Ureter (tissue), 1 donor: Measurements from ENCODE around the gene FSTL5. TPM values are rescaled to one million over a fixed set of nuclear protein-coding genes. Genes with fewer than 3 reads are reported as not detected.

Source experiments
- DNase-seq: peaks from one replicate; pipeline ENCODE4 v3.0.0-alpha.2; 2020; ENCODE audit warnings: low spot score
- total RNA-seq: library from RNA; stranded (reverse); gene quantifications from one replicate; pipeline ENCODE4 v1.2.4, GENCODE V29; 2023
- donor health status: DM: yes; HTN: yes; CAD: no.

FSTL5 gene
- total RNA-seq, 1 donor from 2014 or later: not detected

DNA sequence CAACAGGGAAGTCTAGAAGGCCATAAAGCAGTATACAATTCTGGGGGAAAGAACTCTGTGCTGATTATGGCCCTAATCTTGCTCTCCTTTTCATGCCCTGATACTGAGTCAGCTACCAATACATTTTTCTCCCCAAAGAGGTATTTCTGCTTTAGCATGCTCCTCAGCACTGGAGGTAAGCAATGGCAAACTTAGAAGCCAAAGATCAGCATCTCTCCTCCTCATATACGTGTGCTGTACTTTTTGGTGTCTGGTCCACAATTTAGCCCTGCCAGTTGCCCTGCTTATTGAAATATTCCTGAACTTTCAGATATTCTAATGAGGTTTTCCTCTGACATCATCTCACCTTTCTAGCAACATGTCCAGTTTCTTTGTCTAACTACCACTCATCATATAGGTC lies 226.2 kb downstream of the FSTL5 start:
- DNase-seq: no peak

GRCh38 chr4:161936625-161937550 lies 226.9 kb downstream of the FSTL5 start:
- DNase-seq: no peak

DNA sequence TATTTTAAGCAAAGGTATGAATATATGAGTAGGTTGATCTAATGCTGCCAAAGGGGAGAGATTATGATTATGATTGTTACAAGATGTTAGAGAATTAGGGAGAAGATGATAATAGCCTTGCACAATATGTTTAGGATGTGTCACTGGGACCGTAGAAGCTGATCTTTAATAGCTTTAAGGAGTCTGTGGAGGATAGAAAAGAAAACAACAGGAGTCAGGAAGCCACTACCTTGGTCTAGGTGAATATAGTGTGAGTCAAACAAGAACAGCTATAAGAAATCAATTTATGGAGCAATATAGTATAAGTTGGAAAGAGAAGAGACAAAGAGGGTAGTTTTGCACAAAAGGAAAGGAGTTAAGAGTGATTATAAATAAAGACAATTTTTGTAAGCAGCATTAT lies 232.7 kb downstream of the FSTL5 start:
- no peak for DNase-seq

DNA sequence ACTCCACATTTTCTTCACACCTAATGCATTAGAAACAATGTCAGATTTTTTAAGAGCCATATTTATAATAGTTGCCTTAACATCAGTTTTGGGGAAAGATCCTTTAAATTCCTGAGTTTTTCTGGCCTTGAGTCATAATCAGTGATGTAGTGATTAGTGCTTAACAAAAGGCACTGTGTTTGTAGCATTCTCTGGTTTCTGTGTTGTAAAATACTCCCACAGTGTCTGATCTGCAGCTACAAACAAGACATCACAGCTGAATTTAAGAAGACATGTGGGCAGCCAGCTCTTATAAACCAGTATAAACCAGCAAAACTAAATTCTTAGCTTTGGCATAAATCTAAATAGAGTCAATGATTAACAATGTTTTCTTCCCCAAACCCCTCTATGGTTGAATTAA lies 233.8 kb downstream of the FSTL5 start:
- DNase-seq: no peak

- DNase-seq: no peak
Measured at GRCh38 chr4:161926033-161926828, 237.6 kb downstream of the FSTL5 start.

- no peak for DNase-seq
Measured at GRCh38 chr4:161920304-161921052, 243.3 kb downstream of the FSTL5 start.

GRCh38 chr4:161919442-161920220 lies 244.2 kb downstream of the FSTL5 start:
- no peak for DNase-seq

GRCh38 chr4:161916035-161916434 lies 247.8 kb downstream of the FSTL5 start:
- no peak for DNase-seq

- no peak for DNase-seq
Measured at GRCh38 chr4:161907590-161907955, 256.2 kb downstream of the FSTL5 start.

DNA sequence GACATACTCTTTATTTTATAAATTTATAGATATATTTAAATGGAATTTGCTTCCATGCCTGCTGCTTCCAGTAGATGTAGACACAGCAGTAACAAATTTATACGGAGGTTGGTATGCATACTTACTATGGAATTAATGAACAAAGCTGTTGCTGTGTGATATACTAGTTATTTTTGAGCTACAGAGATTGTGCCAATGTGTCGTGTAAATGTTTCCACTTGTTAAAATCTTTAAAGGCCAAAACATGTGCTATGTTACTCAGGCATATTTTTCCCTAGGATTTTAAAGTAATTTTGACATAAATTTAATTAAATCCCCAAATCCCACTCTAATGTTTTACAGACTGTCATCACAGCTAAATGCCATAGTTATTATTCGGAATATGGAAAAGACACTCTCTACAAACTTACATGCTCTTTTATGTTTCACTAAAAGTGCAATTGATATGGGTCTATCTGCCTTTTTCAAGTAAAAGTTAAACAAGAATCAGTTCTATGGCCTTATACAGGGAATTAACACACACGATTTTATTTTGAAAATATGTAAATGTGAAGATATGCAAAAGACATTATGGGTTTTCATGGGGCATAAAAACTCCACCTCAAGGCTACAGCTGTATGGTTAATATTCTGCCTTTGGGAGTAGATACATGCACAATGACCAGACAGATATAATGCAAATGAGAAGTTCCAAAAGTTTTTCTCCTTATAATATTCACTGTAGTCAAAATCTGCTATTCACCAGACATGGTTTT lies 256.8 kb downstream of the FSTL5 start:
- no peak for DNase-seq

DNA sequence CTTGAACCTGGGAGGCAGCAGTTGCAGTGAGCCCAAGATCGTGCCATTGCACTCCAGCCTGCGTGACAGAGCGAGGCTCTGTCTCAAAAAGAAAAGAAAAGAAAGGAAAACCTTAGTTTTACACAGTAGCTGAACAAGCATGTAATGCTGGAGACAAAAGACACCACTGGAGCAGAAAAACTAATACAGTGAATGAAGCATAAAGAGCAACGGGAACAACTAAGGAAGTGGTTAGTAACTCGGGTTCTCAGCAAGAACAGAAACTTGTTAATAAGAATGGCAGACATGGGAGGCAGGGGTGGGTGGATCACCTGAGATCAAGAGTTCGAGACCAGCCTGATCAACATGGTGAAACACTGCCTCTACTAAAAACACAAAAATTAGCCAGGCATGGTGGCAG lies 263.7 kb downstream of the FSTL5 start:
- no peak for DNase-seq

DNA sequence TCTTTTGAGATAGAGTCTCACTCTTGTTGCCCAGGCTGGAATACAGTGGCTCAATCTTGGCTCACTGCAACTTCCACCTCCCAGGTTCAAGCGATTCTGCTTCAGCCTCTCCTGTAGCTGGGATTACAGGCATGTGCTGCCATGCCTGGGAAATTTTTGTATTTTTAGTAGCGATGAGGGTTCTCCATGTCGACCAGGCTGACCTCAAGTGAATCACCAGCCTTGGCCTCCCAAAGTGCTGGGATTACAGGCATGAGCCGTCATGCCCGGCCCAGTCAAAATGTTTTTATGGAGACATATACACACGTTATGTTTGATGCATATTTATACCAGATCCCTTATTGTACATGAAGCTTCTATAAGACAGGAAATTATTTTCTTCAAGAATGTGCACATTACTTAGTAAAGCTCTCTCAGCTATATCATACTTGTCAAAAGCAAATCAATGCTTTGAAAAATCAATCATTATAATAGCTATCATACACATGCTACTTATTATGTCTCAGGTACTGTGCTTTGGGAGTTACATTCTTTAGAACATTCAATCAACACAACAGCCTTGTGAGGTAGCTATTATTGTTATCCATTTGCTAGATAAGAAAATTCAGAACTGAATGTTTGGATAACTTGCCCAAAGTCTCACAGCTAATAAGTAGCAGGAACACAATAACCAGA lies 269.2 kb downstream of the FSTL5 start:
- DNase-seq: no peak

- no peak for DNase-seq
Measured at GRCh38 chr4:161894014-161894413, 269.8 kb downstream of the FSTL5 start.

GRCh38 chr4:161893566-161893965 lies 270.2 kb downstream of the FSTL5 start:
- no peak for DNase-seq

GRCh38 chr4:161892951-161893350 lies 270.8 kb downstream of the FSTL5 start:
- DNase-seq: no peak

- no peak for DNase-seq
Measured at GRCh38 chr4:161883157-161883556, 280.6 kb downstream of the FSTL5 start.

- DNase-seq: no peak
Measured at GRCh38 chr4:161881370-161881769, 282.4 kb downstream of the FSTL5 start.

DNA sequence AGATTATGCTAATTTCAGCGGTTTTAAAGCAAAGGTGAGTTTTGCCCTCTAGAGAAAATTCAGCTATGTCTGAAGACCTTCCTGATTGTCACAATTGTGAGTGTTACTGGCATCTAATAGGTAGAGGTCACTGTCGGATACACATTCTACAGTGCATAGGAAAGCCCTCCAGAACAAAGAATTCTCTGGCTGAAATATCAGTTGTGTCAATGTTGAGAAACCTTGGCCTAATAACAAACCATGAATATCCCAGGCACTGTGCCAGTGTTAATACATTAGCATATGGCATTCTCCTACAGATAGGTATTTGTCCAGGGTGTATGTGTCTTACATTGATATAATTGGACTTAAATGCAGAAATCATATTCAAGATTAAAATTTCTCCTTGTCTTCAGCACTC lies 294.3 kb downstream of the FSTL5 start:
- no peak for DNase-seq

GRCh38 chr4:161856711-161857326 lies 307.0 kb downstream of the FSTL5 start:
- DNase-seq: no peak

DNA sequence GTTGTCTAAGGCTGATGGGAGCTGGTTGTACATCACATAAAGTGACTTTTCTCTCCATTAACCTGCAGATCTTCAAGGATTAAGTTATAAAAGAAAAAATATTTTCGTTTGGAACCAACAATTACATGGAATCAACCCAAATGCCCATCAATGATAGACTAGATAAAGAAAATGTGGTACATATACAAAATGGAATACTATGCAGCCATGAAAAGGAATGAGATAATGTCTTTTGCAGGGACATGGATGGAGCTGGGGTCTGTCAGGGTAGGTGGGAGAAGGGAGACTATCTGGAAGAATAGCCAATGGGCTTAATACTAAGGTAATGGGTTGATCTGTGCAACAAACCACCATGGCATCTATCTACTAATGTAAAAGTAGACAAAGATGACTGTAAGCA lies 313.2 kb downstream of the FSTL5 start:
- no peak for DNase-seq
